HEK293 (cell line): ENCODE data around the gene ZDHHC13.

Source experiments
- CTCF ChIA-PET: fragments of 350-600 bp; formaldehyde crosslinking; extraction: SDS; loops from one replicate; lab custom pipeline; 2021; ENCODE audit warnings: antibody characterized with exemption; lab: Yijun Ruan, JAX
- POLR2A ChIA-PET: fragments of 300-600 bp; formaldehyde crosslinking; extraction: SDS; loops from one replicate; lab custom pipeline; 2020; ENCODE audit warnings: antibody characterized with exemption, inconsistent platforms; lab: Yijun Ruan, JAX
- H3K27ac ChIP-seq: fragments of 200-500 bp; sonication (Bioruptor generic); 2 replicates; pipeline ENCODE4 v1.5.1; 2014; ENCODE audit warnings: low read depth, low read length, control low read depth, inconsistent platforms; ENCODE audit errors: extremely low read depth
- H3K36me3 ChIP-seq, 2 experiments: fragments of 200-500 bp in 1 of 2; sonication (Bioruptor generic) in 1 of 2; 1 replicate in 1 of 2; 2 replicates in 1 of 2; pipeline ENCODE4 v1.5.1; 2014 to 2017; ENCODE audit warnings: inconsistent platforms in 2 of 2, low read length in 2 of 2; ENCODE audit not compliant: control insufficient read depth in 2 of 2, insufficient read depth in 1 of 2
- H3K4me1 ChIP-seq: fragments of 200-500 bp; sonication (Bioruptor generic); 2 replicates; pipeline ENCODE4 v1.5.1; 2014; ENCODE audit warnings: mild to moderate bottlenecking, low read length, inconsistent platforms; ENCODE audit not compliant: control insufficient read depth, insufficient read depth
- H3K4me3 ChIP-seq: 2 replicates; pipeline ENCODE4 v1.5.1; 2011; ENCODE audit warnings: low read depth, mild to moderate bottlenecking, control low read depth, low read length, moderate library complexity
- H3K9me3 ChIP-seq: fragments of 200-500 bp; sonication (Bioruptor generic); 2 replicates; pipeline ENCODE4 v1.5.1; 2014; ENCODE audit warnings: low read depth, low read length, inconsistent platforms; ENCODE audit not compliant: control insufficient read depth, insufficient read depth
- BCL6B ChIP-seq: fragments of 450-650 bp; formaldehyde crosslinking; IDR thresholded peaks from 2 replicates; pipeline ENCODE4 v1.5.1; 2017; ENCODE audit warnings: missing biosample characterization, missing genetic modification characterization
- PRDM6 ChIP-seq: fragments of 450-650 bp; formaldehyde crosslinking; IDR thresholded peaks from 2 replicates; pipeline ENCODE4 v1.5.1; 2017; ENCODE audit warnings: missing biosample characterization, missing genetic modification characterization
- ZNF112 ChIP-seq: fragments of 450-650 bp; formaldehyde crosslinking; IDR thresholded peaks from 2 replicates; pipeline ENCODE4 v1.5.0; 2017; ENCODE audit warnings: missing biosample characterization, missing genetic modification characterization
- ZNF214 ChIP-seq: fragments of 450-650 bp; formaldehyde crosslinking; IDR thresholded peaks from 2 replicates; pipeline ENCODE4 v1.5.1; 2017; ENCODE audit warnings: missing biosample characterization, mild to moderate bottlenecking, missing genetic modification characterization, borderline replicate concordance
- ZNF280C ChIP-seq: fragments of 450-650 bp; formaldehyde crosslinking; IDR thresholded peaks from 2 replicates; pipeline ENCODE4 v1.5.1; 2016; ENCODE audit warnings: missing biosample characterization, missing genetic modification characterization
- ZNF362 ChIP-seq: fragments of 450-650 bp; formaldehyde crosslinking; IDR thresholded peaks from 2 replicates; pipeline ENCODE4 v1.5.1; 2016; ENCODE audit warnings: missing biosample characterization, missing genetic modification characterization
- ZNF426 ChIP-seq: fragments of 450-650 bp; formaldehyde crosslinking; IDR thresholded peaks from 2 replicates; pipeline ENCODE4 v1.5.1; 2017; ENCODE audit warnings: missing biosample characterization, missing genetic modification characterization, mild to moderate bottlenecking, inconsistent platforms, moderate library complexity
- ZNF433 ChIP-seq: fragments of 450-650 bp; formaldehyde crosslinking; IDR thresholded peaks from 2 replicates; pipeline ENCODE4 v1.5.1; 2016; ENCODE audit warnings: missing biosample characterization, missing genetic modification characterization, low read depth
- ZNF521 ChIP-seq: fragments of 450-650 bp; formaldehyde crosslinking; IDR thresholded peaks from 2 replicates; pipeline ENCODE4 v1.5.1; 2017; ENCODE audit warnings: missing biosample characterization, mild to moderate bottlenecking, missing genetic modification characterization
- ZNF530 ChIP-seq: fragments of 450-650 bp; formaldehyde crosslinking; IDR thresholded peaks from 2 replicates; pipeline ENCODE4 v1.5.1; 2016; ENCODE audit warnings: low read depth, missing biosample characterization, missing genetic modification characterization
- ZNF558 ChIP-seq: fragments of 450-650 bp; formaldehyde crosslinking; IDR thresholded peaks from 2 replicates; pipeline ENCODE4 v1.5.1; 2016; ENCODE audit warnings: missing biosample characterization, missing genetic modification characterization
- ZNF580 ChIP-seq: fragments of 450-650 bp; formaldehyde crosslinking; IDR thresholded peaks from 2 replicates; pipeline ENCODE4 v1.5.1; 2016; ENCODE audit warnings: missing biosample characterization, missing genetic modification characterization
- ZNF624 ChIP-seq: fragments of 450-650 bp; formaldehyde crosslinking; IDR thresholded peaks from 2 replicates; pipeline ENCODE4 v1.5.1; 2017; ENCODE audit warnings: missing biosample characterization, missing genetic modification characterization
- ZNF660 ChIP-seq: fragments of 450-650 bp; IDR thresholded peaks from 2 replicates; pipeline ENCODE4 v1.5.1; 2018; ENCODE audit warnings: missing biosample characterization, mild to moderate bottlenecking, missing genetic modification characterization
- ZNF701 ChIP-seq: fragments of 450-650 bp; formaldehyde crosslinking; IDR thresholded peaks from 2 replicates; pipeline ENCODE4 v1.5.1; 2016; ENCODE audit warnings: missing biosample characterization, missing genetic modification characterization
- ZNF704 ChIP-seq: fragments of 450-650 bp; formaldehyde crosslinking; IDR thresholded peaks from 2 replicates; pipeline ENCODE4 v1.5.1; 2016; ENCODE audit warnings: missing biosample characterization, missing genetic modification characterization
- ZNF747 ChIP-seq: fragments of 450-650 bp; formaldehyde crosslinking; IDR thresholded peaks from 2 replicates; pipeline ENCODE4 v1.5.1; 2016; ENCODE audit warnings: missing biosample characterization, missing genetic modification characterization
- ZNF776 ChIP-seq: fragments of 450-650 bp; formaldehyde crosslinking; IDR thresholded peaks from 2 replicates; pipeline ENCODE4 v1.5.0; 2017; ENCODE audit warnings: missing biosample characterization, missing genetic modification characterization, borderline replicate concordance
- ZNF777 ChIP-seq: fragments of 450-650 bp; formaldehyde crosslinking; IDR thresholded peaks from 2 replicates; pipeline ENCODE4 v1.5.1; 2017; ENCODE audit warnings: missing biosample characterization, missing genetic modification characterization, borderline replicate concordance
- ZSCAN30 ChIP-seq: fragments of 450-650 bp; IDR thresholded peaks from 2 replicates; pipeline ENCODE4 v1.5.1; 2018; ENCODE audit warnings: missing biosample characterization, mild to moderate bottlenecking, missing genetic modification characterization, moderate library complexity

Gene ZDHHC13

GRCh38 chr11:19201737-19202605 lies 85.0 kb downstream of the ZDHHC13 start, which contains the start of gene CSRP3 (continued):
- TF ChIP-seq ZNF777 (tag by site-specific recombination) (no peak), ZNF624 (tag by site-specific recombination) (no peak), ZNF660 (tag by site-specific recombination) (no peak)

GRCh38 chr11:19204836-19205235 lies 87.9 kb downstream of the ZDHHC13 start:
- POLR2A ChIA-PET = no interaction called here
- no peak overlapping the region for H3K4me3 ChIP-seq
- CTCF ChIA-PET = interaction anchor here (0.7 to 1.0 kb wide), 2 partner anchors 23 to 134 kb away, joined by 3 to 5 read pairs; no protein-coding TSS in a partner anchor
- H3K36me3 ChIP-seq = no peaks in the 10 kb centered on the region
- H3K9me3 ChIP-seq = no peaks in the 10 kb centered on the region
- no peak for TF ChIP-seq ZNF214 (tag by site-specific recombination)
- no peak for TF ChIP-seq BCL6B (tag by site-specific recombination)
- TF ChIP-seq, all 188 proteins: peak for 0
- Histone ChIP-seq H3K27ac (no peak overlapping the region), H3K4me1 (no peaks in the 10 kb centered on the region)

GRCh38 chr11:19208181-19208580 lies 91.2 kb downstream of the ZDHHC13 start:
- Histone ChIP-seq H3K36me3 (no peaks in the 10 kb centered on the region), H3K27ac (no peak overlapping the region), H3K9me3 (no peaks in the 10 kb centered on the region), H3K4me1 (no peaks in the 10 kb centered on the region), H3K4me3 (no peak overlapping the region)
- POLR2A ChIA-PET = no interaction called here
- no peak for TF ChIP-seq ZNF426
- no peak for TF ChIP-seq ZNF558
- TF ChIP-seq ZNF747 (tag by site-specific recombination) = no peak
- CTCF ChIA-PET = interaction anchor here (0.8 to 1.6 kb wide), 3 partner anchors 131 to 1223 kb away, joined by 3 to 5 read pairs (median 3); no protein-coding TSS in a partner anchor

- no peak overlapping the region for H3K27ac ChIP-seq
- no peak overlapping the region for H3K4me3 ChIP-seq
- H3K36me3 ChIP-seq = no peaks in the 10 kb centered on the region
- ChIA-PET POLR2A (no interaction called here), CTCF (interaction anchor here (0.7 to 0.8 kb wide), 3 partner anchors 138 to 1222 kb away, joined by 3 to 5 read pairs (median 4); no protein-coding TSS in a partner anchor)
- TF ChIP-seq ZNF580 (tag by site-specific recombination) = no peak
- TF ChIP-seq ZNF530 (tag by site-specific recombination) = no peak
- TF ChIP-seq ZNF701 (tag by site-specific recombination) = no peak
- TF ChIP-seq ZNF112 (tag by site-specific recombination) = no peak
- TF ChIP-seq ZSCAN30 (tag by site-specific recombination) = no peak
- TF ChIP-seq ZNF433 (tag by site-specific recombination) = no peak
- TF ChIP-seq ZNF280C (tag by site-specific recombination) = no peak
- TF ChIP-seq ZNF521 = no peak
- no peak for TF ChIP-seq ZNF776 (tag by site-specific recombination)
- no peak for TF ChIP-seq PRDM6
- TF ChIP-seq ZNF704 (tag by site-specific recombination) = no peak
- no peak for TF ChIP-seq ZNF362 (tag by site-specific recombination)
- H3K4me1 ChIP-seq = no peaks in the 10 kb centered on the region
- H3K9me3 ChIP-seq = no peaks in the 10 kb centered on the region
These were observed 92.1 kb downstream of the ZDHHC13 start for GRCh38 chr11:19208959-19209546.
